Brain microvascular endothelial cell (primary cell): ENCODE measurements around the gene OLIG3.

Experiments
- DNase-seq: peaks from one replicate; pipeline ENCODE4 v3.0.0-alpha.2; 2020
- H3K27ac ChIP-seq: fragments of 250-450 bp; sonication (Bioruptor Pico); 2 replicates; pipeline ENCODE4 v1.5.1; 2020; ENCODE audit warnings: mild to moderate bottlenecking, moderate library complexity
- H3K27me3 ChIP-seq: fragments of 250-450 bp; sonication (Bioruptor Pico); replicated peaks from 2 replicates; pipeline ENCODE4 v1.5.1; 2020; ENCODE audit warnings: mild to moderate bottlenecking
- H3K36me3 ChIP-seq: fragments of 250-450 bp; sonication (Bioruptor Pico); replicated peaks from 2 replicates; pipeline ENCODE4 v1.5.1; 2020; ENCODE audit warnings: mild to moderate bottlenecking
- H3K4me3 ChIP-seq: 2 replicates; pipeline ENCODE4 v1.5.1; 2011; ENCODE audit warnings: low read depth, mild to moderate bottlenecking, control low read depth, low read length, moderate library complexity
- in situ Hi-C: cut with HindIII; loops from 2 replicates; pipeline ENCODE4 v1.10.0; 2017; ENCODE audit warnings: low sequenced_read_pairs, low pct_ligation_motif_present
- TF ChIP-seq, protein P1 (sequence below): IDR thresholded peaks from 2 replicates; pipeline ENCODE4 v1.5.1; 2011; ENCODE audit warnings: low read depth, mild to moderate bottlenecking, moderate library complexity, low read length, control low read depth, inconsistent platforms; ENCODE audit errors: missing control alignments

OLIG3 gene

DNA sequence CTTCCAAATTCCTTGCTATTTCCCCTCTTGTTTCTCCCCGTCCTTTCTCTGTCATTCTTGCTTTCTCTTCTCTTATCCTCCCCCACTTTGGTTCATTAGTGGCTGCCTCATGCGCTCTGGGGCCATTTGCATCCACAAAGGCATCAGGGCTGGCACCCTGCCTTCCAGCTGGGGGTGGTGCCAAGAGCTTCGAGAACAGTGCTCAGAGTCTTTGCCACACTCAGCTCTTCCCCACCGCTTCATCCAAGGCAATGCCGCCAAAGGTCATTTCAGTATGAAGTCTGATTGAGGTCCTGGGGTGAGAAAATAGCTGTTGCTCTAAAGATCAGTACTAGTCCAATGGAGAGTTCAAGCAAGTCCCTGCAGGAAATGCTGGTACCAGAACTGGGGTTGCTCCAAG is 22.7 kb downstream of the OLIG3 start:
- Histone ChIP-seq H3K36me3 (no peaks in the 10 kb centered on the region), H3K27ac (no peak overlapping the region), H3K27me3 (peaks cover 4% of the 10 kb centered on the region), H3K4me3 (no peak overlapping the region)
- TF ChIP-seq, protein P1, sequence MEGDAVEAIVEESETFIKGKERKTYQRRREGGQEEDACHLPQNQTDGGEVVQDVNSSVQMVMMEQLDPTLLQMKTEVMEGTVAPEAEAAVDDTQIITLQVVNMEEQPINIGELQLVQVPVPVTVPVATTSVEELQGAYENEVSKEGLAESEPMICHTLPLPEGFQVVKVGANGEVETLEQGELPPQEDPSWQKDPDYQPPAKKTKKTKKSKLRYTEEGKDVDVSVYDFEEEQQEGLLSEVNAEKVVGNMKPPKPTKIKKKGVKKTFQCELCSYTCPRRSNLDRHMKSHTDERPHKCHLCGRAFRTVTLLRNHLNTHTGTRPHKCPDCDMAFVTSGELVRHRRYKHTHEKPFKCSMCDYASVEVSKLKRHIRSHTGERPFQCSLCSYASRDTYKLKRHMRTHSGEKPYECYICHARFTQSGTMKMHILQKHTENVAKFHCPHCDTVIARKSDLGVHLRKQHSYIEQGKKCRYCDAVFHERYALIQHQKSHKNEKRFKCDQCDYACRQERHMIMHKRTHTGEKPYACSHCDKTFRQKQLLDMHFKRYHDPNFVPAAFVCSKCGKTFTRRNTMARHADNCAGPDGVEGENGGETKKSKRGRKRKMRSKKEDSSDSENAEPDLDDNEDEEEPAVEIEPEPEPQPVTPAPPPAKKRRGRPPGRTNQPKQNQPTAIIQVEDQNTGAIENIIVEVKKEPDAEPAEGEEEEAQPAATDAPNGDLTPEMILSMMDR = no peak
- DNase-seq = no peak
- in situ Hi-C loops = no loop called here

DNA sequence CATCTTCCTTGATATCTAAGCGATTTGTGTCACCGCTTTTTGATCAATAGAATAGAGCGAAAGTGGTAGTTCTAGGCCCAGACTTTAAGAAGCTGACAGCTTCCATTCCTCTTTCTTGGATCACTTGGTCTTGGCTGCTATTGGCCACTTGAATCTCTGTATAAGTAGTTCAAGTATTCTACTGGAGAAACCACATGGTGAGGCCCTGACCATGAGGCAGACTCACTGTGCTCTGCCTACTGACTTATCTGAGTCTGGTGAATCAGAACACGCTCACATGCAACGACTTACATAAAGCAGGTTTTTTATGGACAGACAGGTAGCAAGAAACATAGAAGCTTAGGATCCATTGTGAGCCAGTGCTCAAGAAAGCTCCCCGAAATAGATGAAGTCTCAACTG is 27.0 kb downstream of the OLIG3 start:
- H3K36me3 ChIP-seq = no peaks in the 10 kb centered on the region
- no peak overlapping the region for H3K27ac ChIP-seq
- in situ Hi-C loops = no loop called here
- H3K27me3 ChIP-seq = no peaks in the 10 kb centered on the region
- TF ChIP-seq, protein P1 = no peak
- DNase-seq = no peak
- H3K4me3 ChIP-seq = no peak overlapping the region

DNA sequence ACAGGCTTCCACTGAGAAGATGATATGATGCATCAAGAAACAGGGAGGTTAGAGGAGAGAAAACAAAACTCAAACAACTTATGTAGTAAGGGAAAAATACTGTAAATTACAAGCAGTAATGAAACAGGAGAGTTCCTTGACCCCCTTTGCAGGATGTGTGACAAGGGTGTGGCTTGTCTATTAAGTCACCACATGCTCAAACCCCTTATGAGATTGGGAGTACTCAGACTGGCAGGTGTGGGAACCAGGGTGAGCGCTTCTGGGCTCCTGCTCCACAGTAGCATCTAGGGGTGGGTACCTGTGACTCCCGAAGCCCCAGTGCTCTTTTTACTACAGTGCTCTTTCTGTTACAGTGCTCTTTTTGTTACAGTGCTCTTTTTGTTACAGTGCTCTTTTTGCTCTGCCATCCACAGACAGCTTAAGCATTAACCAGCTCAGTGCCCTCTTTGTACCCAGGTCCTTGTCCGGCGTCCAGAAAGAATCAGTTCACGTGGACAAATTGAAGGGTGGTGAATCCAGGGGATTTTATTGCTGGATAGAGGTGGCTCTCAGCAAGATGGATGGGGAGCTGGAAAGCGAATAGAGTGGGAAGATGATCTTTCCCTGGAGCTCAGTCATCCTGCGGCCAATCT is 28.7 kb downstream of the OLIG3 start:
- TF ChIP-seq, protein P1 = no peak

DNA sequence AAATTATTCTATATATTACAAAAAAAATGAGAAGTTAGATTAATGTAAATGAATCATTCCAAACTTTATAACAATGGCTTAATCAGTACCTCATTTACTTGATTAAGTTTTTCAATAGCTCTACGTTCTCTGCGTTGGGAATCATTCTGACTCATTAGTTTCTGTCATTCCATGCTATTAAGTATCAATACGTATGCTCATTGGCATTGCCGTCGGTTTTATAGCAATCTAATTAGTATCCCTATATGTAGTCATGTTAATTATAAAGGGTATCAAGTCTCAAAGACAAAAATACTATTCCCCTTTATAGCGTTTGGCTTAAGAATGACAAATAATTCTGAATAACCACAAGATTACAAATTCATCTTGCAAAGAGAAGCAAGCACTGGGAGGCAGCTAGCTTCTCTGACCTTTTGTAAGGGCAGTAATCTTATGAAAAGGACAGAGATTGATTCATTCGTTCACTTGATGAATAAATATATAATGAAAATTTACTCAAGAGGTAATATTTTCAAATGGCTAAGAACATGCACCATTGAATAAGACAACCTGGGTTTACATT is 41.8 kb downstream of the OLIG3 start:
- DNase-seq = no peak
- in situ Hi-C loops = no loop called here
- TF ChIP-seq, protein P1 = no peak
- no peaks in the 10 kb centered on the region for H3K36me3 ChIP-seq
- H3K27me3 ChIP-seq = no peaks in the 10 kb centered on the region
- H3K27ac ChIP-seq = no peak overlapping the region
- no peak overlapping the region for H3K4me3 ChIP-seq

More for the DNA sequence above, 28.7 kb downstream of the OLIG3 start:
- Histone ChIP-seq H3K36me3 (no peaks in the 10 kb centered on the region), H3K27ac (no peak overlapping the region), H3K4me3 (no peak overlapping the region), H3K27me3 (no peaks in the 10 kb centered on the region)
- in situ Hi-C loops = no loop called here
- DNase-seq = no peak

DNA sequence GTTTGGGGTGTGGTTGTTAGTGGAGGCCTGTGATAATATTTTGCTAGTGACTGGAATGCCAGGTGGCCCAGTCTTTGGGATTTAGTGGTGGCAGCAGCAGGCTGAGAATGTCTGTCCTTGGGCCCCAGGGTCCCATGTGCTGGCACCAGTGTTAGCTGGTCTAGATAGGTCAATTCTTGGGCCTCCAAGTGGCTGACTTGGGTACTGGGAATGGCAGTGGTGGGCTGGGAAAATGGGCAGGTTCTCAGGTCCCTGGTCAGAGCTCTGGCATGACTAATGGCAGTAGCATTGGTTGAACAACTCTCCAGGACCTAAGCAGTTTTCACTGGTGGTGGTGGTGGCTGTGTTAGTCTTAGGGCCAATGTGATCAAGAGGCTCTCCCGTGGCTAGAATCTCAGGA is 50.3 kb downstream of the OLIG3 start:
- Histone ChIP-seq H3K4me3 (no peak overlapping the region), H3K27ac (no peak overlapping the region), H3K36me3 (no peaks in the 10 kb centered on the region), H3K27me3 (no peaks in the 10 kb centered on the region)
- in situ Hi-C loops = no loop called here
- DNase-seq = no peak
- TF ChIP-seq, protein P1 = no peak
